Measurements from ENCODE around the gene INO80.

INO80 gene

GRCh38 chr15:41116116-41116961, at the start of gene INO80:
Gene INO80, minus strand, starts transcription at chr15:41116280. Its CDS starts 19,970 bp downstream, at chr15:41096310.
- no peak for TF ChIP-seq CTCF (IDR thresholded peaks at IDR 0.05; ENCODE audit: low read depth, low read length)
- DNase-seq (ENCODE audit: extremely low read depth, low read depth), result peak; percentile 97

- no peak for TF ChIP-seq CTCF (IDR thresholded peaks at IDR 0.05; ENCODE audit: low read depth, low read length)
- DNase-seq (ENCODE audit: extremely low read depth, low read depth), result no peak
Measured at GRCh38 chr15:41161736-41162135, 45.7 kb upstream of the INO80 start.

GRCh38 chr15:41161336-41161735, 45.3 kb upstream of the INO80 start:
- no peak for DNase-seq (ENCODE audit: extremely low read depth, low read depth)
- TF ChIP-seq CTCF (IDR thresholded peaks at IDR 0.05; ENCODE audit: low read depth, low read length), result no peak

- no peak for DNase-seq (ENCODE audit: extremely low read depth, low read depth)
- no peak for TF ChIP-seq CTCF (IDR thresholded peaks at IDR 0.05; ENCODE audit: low read depth, low read length)
Measured at GRCh38 chr15:41160639-41161315, 44.7 kb upstream of the INO80 start.

- DNase-seq (ENCODE audit: extremely low read depth, low read depth), result no peak
- no peak for TF ChIP-seq CTCF (IDR thresholded peaks at IDR 0.05; ENCODE audit: low read depth, low read length)
Measured at GRCh38 chr15:41154412-41154811, 38.3 kb upstream of the INO80 start.

- DNase-seq (ENCODE audit: extremely low read depth, low read depth), result no peak
- TF ChIP-seq CTCF (IDR thresholded peaks at IDR 0.05; ENCODE audit: low read depth, low read length), result no peak
Measured at GRCh38 chr15:41153733-41154132, 37.7 kb upstream of the INO80 start.

GRCh38 chr15:41151451-41152005, 35.4 kb upstream of the INO80 start:
- TF ChIP-seq CTCF (IDR thresholded peaks at IDR 0.05; ENCODE audit: low read depth, low read length), result no peak

More at GRCh38 chr15:41151451-41152005, 35.4 kb upstream of the INO80 start:
- DNase-seq (ENCODE audit: extremely low read depth, low read depth), result no peak
